Measurements from ENCODE around the gene IRF9. TPM values are rescaled to one million over a fixed set of nuclear protein-coding genes. Genes with fewer than 3 reads are reported as not detected.
A peak's percentile ranks its signal among the peaks of the same experiment; 100 is the strongest.

IRF9 gene
- total and polyA plus RNA-seq, 2 of the 13 experiments (the other 11 are each of a cell fraction or from before 2014, with no cell fraction given), result 14.9 to 49.7 TPM

GRCh38 chr14:24147761-24148428 lies 13.2 kb upstream of the IRF9 start (continued):
- no peak for TF ChIP-seq TFE3 (CRISPR knock-in tag; IDR thresholded peaks at IDR 0.05)
- TF ChIP-seq ZNF432 (CRISPR knock-in tag; IDR thresholded peaks at IDR 0.05; ENCODE audit: borderline replicate concordance), result no peak
- TF ChIP-seq ZNF878 (CRISPR knock-in tag; IDR thresholded peaks at IDR 0.05), result no peak
- TF ChIP-seq CCAR2 (optimal IDR thresholded peaks at IDR 0.05; ENCODE audit: low read depth, low read length), result no peak
- TF ChIP-seq PHF8 (CRISPR knock-in tag; IDR thresholded peaks at IDR 0.05), result peak; percentile 46; the same call in 1 of the 2 replicates
- peak in 1 of 2 experiments; percentile 20; a peak in 1 of 4 replicates for TF ChIP-seq HMGXB4 (CRISPR knock-in tag; IDR thresholded peaks at IDR 0.05; ENCODE audit: borderline replicate concordance in 1 of 2, low read depth in 1 of 2)
- no peak for TF ChIP-seq KLF9 (CRISPR knock-in tag; IDR thresholded peaks at IDR 0.05; ENCODE audit: low read depth)
- no peak for TF ChIP-seq CBX2 (IDR thresholded peaks at IDR 0.05; ENCODE audit: low read depth, low read length)
- TF ChIP-seq CBX2 (CRISPR knock-in tag; IDR thresholded peaks at IDR 0.05; ENCODE audit: low read depth), result no peak
- no peak for TF ChIP-seq DZIP1 (CRISPR knock-in tag; IDR thresholded peaks at IDR 0.05)
- peak; percentile 93 for TF ChIP-seq GZF1 (CRISPR knock-in tag; IDR thresholded peaks at IDR 0.05)
- no peak for TF ChIP-seq HNF4G (IDR thresholded peaks at IDR 0.05; ENCODE audit: borderline replicate concordance, low read depth, low read length)
- no peak for TF ChIP-seq HNF4G (CRISPR knock-in tag; IDR thresholded peaks at IDR 0.05; ENCODE audit: borderline replicate concordance, low read depth)
- peak; percentile 88; the same call in 1 of the 2 replicates for TF ChIP-seq ZNF782 (CRISPR knock-in tag; IDR thresholded peaks at IDR 0.05; ENCODE audit: borderline replicate concordance)
- no peak for TF ChIP-seq ZNF18 (CRISPR knock-in tag; IDR thresholded peaks at IDR 0.05; ENCODE audit: insufficient replicate concordance)
- TF ChIP-seq DMTF1 (CRISPR knock-in tag; IDR thresholded peaks at IDR 0.05), result peak; percentile 80; the same call in 1 of the 2 replicates

Data from HepG2 (cell line).